GM15510 (cell line): ENCODE measurements around the gene KIRREL3.

ENCODE experiments used
- POLR2A ChIP-seq: IDR thresholded peaks from 3 replicates; pipeline ENCODE4 v1.6.1; 2011; ENCODE audit warnings: borderline replicate concordance; ENCODE audit not compliant: insufficient read length; ENCODE audit errors: extremely low read depth

Gene KIRREL3

GRCh38 chr11:126658306-126659056 is 342.1 kb downstream of the KIRREL3 start:
- no peak for TF ChIP-seq POLR2A

- no peak for TF ChIP-seq POLR2A
Measured at GRCh38 chr11:126655807-126656128, 344.8 kb downstream of the KIRREL3 start.

GRCh38 chr11:126654886-126655806 is 345.4 kb downstream of the KIRREL3 start:
- no peak for TF ChIP-seq POLR2A

GRCh38 chr11:126653040-126653439 is 347.5 kb downstream of the KIRREL3 start:
- TF ChIP-seq POLR2A, result no peak

GRCh38 chr11:126647735-126648134 is 352.8 kb downstream of the KIRREL3 start:
- no peak for TF ChIP-seq POLR2A

- TF ChIP-seq POLR2A, result no peak
Measured at GRCh38 chr11:126646701-126647557, 353.6 kb downstream of the KIRREL3 start.

GRCh38 chr11:126645186-126645585 is 355.4 kb downstream of the KIRREL3 start:
- no peak for TF ChIP-seq POLR2A

GRCh38 chr11:126640186-126640585 is 360.4 kb downstream of the KIRREL3 start:
- TF ChIP-seq POLR2A, result no peak

- TF ChIP-seq POLR2A, result no peak
Measured at GRCh38 chr11:126639692-126640091, 360.9 kb downstream of the KIRREL3 start.

GRCh38 chr11:126638648-126639047 is 361.9 kb downstream of the KIRREL3 start:
- no peak for TF ChIP-seq POLR2A

- no peak for TF ChIP-seq POLR2A
Measured at GRCh38 chr11:126637795-126638175, 362.8 kb downstream of the KIRREL3 start.

GRCh38 chr11:126636911-126637794 is 363.4 kb downstream of the KIRREL3 start:
- TF ChIP-seq POLR2A, result no peak

- TF ChIP-seq POLR2A, result no peak
Measured at GRCh38 chr11:126635511-126635910, 365.1 kb downstream of the KIRREL3 start.

GRCh38 chr11:126634963-126635362 is 365.6 kb downstream of the KIRREL3 start:
- no peak for TF ChIP-seq POLR2A
